Thoracic aorta (tissue), 2 donors: Measurements from ENCODE around the gene INSYN2A. TPM values are rescaled to one million over a fixed set of nuclear protein-coding genes. Genes with fewer than 3 reads are reported as not detected.

Experiments used
- ATAC-seq: fragments of 150-250 bp; one replicate; pipeline ENCODE4 v1.8.0; 2017; ENCODE audit warnings: low read depth; ENCODE audit not compliant: insufficient number of reproducible peaks, low FRiP score
- DNase-seq: peaks from one replicate; pipeline ENCODE4 v3.0.0-alpha.2; 2020; ENCODE audit warnings: low spot score
- H3K27ac ChIP-seq, 2 donors: fragments of 200-600 bp; sonication (generic); 1 replicate in 1 of 2; 2 replicates in 1 of 2; pipeline ENCODE4 v1.5.1; 2016; ENCODE audit warnings: mild to moderate bottlenecking in 2 of 2, moderate library complexity in 2 of 2
- H3K27me3 ChIP-seq: fragments of 200-600 bp; sonication (generic); replicated peaks from 2 replicates; pipeline ENCODE4 v1.6.0; 2016; ENCODE audit warnings: mild to moderate bottlenecking; ENCODE audit not compliant: insufficient read depth
- H3K36me3 ChIP-seq: fragments of 200-600 bp; sonication (generic); one replicate; pipeline ENCODE4 v1.5.1; 2016
- H3K4me1 ChIP-seq, 2 donors: fragments of 200-600 bp; sonication (generic); 1 replicate in 1 of 2; 2 replicates in 1 of 2; pipeline versions ENCODE4 v1.5.1 to v1.6.0; 2016; ENCODE audit warnings: low read depth in 2 of 2, mild to moderate bottlenecking in 1 of 2; ENCODE audit not compliant: control insufficient read depth in 1 of 2
- H3K4me3 ChIP-seq: fragments of 200-600 bp; sonication (generic); 2 replicates; pipeline ENCODE4 v1.5.1; 2016; ENCODE audit warnings: mild to moderate bottlenecking
- H3K9me3 ChIP-seq: fragments of 200-600 bp; sonication (generic); 2 replicates; pipeline ENCODE4 v1.5.1; 2016
- CTCF ChIP-seq: fragments of 200-600 bp; sonication (generic); IDR thresholded peaks from one replicate; pipeline ENCODE4 v1.5.1; 2019; ENCODE audit warnings: antibody characterized with exemption
- total RNA-seq, 2 donors: library from RNA; depleted of rRNA; stranded (reverse); fragments of >200 nt; gene quantifications; one replicate each; pipeline versions ENCODE4 v1.1.0 to v1.2.3, GENCODE V29; 2016

Gene INSYN2A
- total RNA-seq, 2 donors from 2014 or later, result 0.35 TPM; not detected in 1

- Histone ChIP-seq H3K9me3 (no peaks in the 10 kb centered on the region), H3K36me3 (no peaks in the 10 kb centered on the region), H3K4me3 (no peak overlapping the region), H3K27ac (no peak overlapping the region), H3K27me3 (no peaks in the 10 kb centered on the region), H3K4me1 (no peaks in the 10 kb centered on the region)
- ATAC-seq (no peak), DNase-seq (no peak)
- TF ChIP-seq CTCF, result no peak
Observed at GRCh38 chr10:127218658-127219057, 22.3 kb upstream of the INSYN2A start.

GRCh38 chr10:127216786-127217185, 20.4 kb upstream of the INSYN2A start:
- TF ChIP-seq CTCF, result no peak
- Histone ChIP-seq H3K27me3 (no peaks in the 10 kb centered on the region), H3K9me3 (no peaks in the 10 kb centered on the region), H3K36me3 (no peaks in the 10 kb centered on the region), H3K4me1 (no peaks in the 10 kb centered on the region), H3K27ac (no peak overlapping the region), H3K4me3 (no peak overlapping the region)
- DNase-seq (no peak), ATAC-seq (no peak)

GRCh38 chr10:127216274-127216673, 19.9 kb upstream of the INSYN2A start:
- no peak for TF ChIP-seq CTCF
- Histone ChIP-seq H3K36me3 (no peaks in the 10 kb centered on the region), H3K27ac (no peak overlapping the region), H3K27me3 (no peaks in the 10 kb centered on the region), H3K4me3 (no peak overlapping the region), H3K4me1 (no peaks in the 10 kb centered on the region), H3K9me3 (no peaks in the 10 kb centered on the region)
- DNase-seq (no peak), ATAC-seq (no peak)

GRCh38 chr10:127215866-127216265, 19.5 kb upstream of the INSYN2A start:
- Histone ChIP-seq H3K9me3 (no peaks in the 10 kb centered on the region), H3K27me3 (no peaks in the 10 kb centered on the region), H3K4me3 (no peak overlapping the region), H3K36me3 (no peaks in the 10 kb centered on the region), H3K27ac (no peak overlapping the region), H3K4me1 (no peaks in the 10 kb centered on the region)
- TF ChIP-seq CTCF, result no peak
- no peak for ATAC-seq
- no peak for DNase-seq

GRCh38 chr10:127210936-127211466, 14.6 kb upstream of the INSYN2A start:
- H3K4me1 ChIP-seq, result no peaks in the 10 kb centered on the region
- DNase-seq (no peak), ATAC-seq (no peak)
- no peaks in the 10 kb centered on the region for H3K27me3 ChIP-seq
- TF ChIP-seq CTCF, result no peak
- H3K9me3 ChIP-seq, result no peaks in the 10 kb centered on the region
- H3K4me3 ChIP-seq, result no peak overlapping the region
- no peaks in the 10 kb centered on the region for H3K36me3 ChIP-seq
- no peak overlapping the region for H3K27ac ChIP-seq
